ENCODE data around the gene LSM10.

DNA sequence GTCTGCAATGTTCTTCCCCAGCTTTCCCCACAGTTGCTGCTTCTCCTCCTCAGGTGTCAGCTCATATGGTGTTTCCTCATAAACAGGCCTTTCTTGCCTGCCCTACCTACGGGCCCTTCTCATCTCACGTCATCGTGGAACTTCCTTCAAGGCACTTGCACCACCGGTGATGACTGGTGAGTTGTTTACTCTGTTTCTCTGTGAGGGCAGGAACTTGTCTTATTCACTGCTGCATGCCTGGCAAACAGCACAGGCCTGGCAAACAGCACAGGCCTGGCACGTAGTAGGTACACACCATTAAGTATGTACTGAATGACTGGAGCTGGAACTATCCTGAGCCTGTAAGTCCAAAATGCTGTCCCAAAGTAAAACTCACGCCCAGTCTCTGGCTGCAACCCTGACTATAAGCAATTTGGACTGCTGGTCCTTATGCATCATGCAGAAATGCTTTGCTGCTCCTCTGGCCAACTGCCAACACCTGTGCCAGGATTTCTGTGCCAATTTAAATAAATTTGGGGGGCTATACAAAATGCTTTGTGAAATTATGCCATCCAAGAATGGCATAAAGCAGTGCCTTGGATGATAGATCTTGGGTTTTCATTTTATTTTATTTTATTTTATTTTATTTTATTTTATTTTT lies 37.7 kb downstream of the LSM10 start:
- TF ChIP-seq, protein P1, sequence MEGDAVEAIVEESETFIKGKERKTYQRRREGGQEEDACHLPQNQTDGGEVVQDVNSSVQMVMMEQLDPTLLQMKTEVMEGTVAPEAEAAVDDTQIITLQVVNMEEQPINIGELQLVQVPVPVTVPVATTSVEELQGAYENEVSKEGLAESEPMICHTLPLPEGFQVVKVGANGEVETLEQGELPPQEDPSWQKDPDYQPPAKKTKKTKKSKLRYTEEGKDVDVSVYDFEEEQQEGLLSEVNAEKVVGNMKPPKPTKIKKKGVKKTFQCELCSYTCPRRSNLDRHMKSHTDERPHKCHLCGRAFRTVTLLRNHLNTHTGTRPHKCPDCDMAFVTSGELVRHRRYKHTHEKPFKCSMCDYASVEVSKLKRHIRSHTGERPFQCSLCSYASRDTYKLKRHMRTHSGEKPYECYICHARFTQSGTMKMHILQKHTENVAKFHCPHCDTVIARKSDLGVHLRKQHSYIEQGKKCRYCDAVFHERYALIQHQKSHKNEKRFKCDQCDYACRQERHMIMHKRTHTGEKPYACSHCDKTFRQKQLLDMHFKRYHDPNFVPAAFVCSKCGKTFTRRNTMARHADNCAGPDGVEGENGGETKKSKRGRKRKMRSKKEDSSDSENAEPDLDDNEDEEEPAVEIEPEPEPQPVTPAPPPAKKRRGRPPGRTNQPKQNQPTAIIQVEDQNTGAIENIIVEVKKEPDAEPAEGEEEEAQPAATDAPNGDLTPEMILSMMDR (IDR thresholded peaks at IDR 0.05), result no peak
- no peak for TF ChIP-seq EP300 (IDR thresholded peaks at IDR 0.05)
